GM12892 (cell line): Measurements from ENCODE around the gene YJEFN3.

ENCODE experiments used
- POLR2A ChIP-seq: IDR thresholded peaks from 2 replicates; pipeline ENCODE4 v1.6.1; 2011; ENCODE audit warnings: low read depth, low read length, control low read depth
- POLR2AphosphoS5 ChIP-seq: IDR thresholded peaks from 2 replicates; pipeline ENCODE4 v1.6.1; 2011; ENCODE audit warnings: low read depth, low read length, control low read depth

DNA sequence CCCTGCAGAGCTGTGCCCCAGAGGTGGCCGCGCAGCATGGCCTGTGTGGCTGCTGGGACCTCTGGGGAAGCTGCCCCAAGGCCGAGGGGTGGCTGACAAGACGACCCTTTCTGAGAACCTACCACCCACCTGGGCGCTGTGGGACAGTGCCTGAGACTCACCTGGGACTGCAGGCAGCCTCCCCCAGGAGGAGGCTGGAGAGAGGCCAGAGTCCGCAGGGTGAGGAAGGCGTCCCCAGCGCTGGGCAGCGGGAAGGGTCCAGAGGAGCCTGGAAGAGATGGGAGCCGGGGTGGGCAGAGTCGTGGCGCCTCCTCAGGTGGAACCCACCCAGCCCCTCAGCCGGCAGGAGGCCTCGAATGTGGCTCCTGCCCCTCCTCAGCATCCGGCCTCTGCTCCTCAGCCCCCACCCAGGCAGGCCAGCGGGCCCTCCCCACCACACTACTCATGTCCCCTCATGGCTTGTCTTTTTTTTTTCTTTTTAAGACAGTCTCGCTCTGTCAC, 34.7 kb downstream of the YJEFN3 start:
- TF ChIP-seq POLR2AphosphoS5 (no peak), POLR2A (no peak)
